ENCODE measurements around the gene NHS. TPM values are rescaled to one million over a fixed set of nuclear protein-coding genes. Genes with fewer than 3 reads are reported as not detected.

Gene NHS
- 0.01 TPM for polyA plus RNA-seq (2013)

DNA sequence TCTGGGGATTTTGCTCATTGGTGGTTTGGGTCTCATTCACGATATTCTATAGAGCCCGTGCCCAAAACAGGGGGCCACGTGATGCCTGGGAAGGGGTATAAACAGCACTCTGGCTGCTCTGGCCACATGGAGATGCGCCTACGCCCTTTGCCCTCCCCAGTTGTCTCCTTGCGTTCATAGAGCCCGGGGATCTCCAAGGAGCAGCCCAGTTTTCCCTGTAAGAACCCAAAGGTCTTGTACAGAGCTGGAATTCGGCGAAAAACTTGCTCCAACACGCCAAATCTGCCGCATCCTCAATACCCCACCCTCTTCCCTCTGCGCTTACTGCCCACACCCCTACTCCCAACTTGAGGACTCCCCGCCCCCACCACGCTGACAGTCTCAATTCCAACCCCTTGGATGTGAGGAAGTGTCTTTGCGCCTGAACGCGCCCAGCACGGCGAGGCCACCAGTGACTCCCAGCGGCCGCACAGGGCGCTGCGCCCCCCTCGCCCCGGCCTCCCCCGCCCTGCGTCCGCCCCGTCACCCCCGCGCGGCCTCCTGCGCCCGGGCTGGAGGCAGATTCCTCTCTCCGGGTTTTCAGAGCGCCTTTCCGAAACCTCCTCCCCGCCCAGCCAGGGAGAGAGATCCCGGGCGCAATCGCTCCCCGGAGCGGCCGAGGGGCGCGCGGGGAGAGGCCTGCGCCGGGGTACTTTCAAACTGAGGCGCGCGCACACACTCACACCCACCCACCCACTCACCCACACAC lies at the start of gene NHS:
Gene NHS, plus strand, starts transcription at position 582 of the 748 bp plus-strand sequence. CDS start 558 bp downstream, outside the sequence.
- ChIA-PET POLR2A (no interaction called here), CTCF (no interaction called here)
- peak; percentile 34 to 74 (median 63) for DNase-seq
- peaks cover 0 to 16% (median 0%) of the 10 kb centered on the region in 5 experiments for H3K9me3 ChIP-seq (ENCODE audit: control extremely low read depth in 1 of 5, control insufficient read depth in 4 of 5, insufficient read depth in 2 of 5, low read depth in 1 of 5, low read length in 4 of 5)
- H3K4me1 ChIP-seq (ENCODE audit: control extremely low read depth in 1 of 4, control insufficient read depth in 4 of 4, insufficient read depth in 4 of 4, low read length in 3 of 4), result peaks cover 0 to 25% (median 12%) of the 10 kb centered on the region in 4 experiments
- H3K4me3 ChIP-seq (ENCODE audit: control insufficient read depth in 1 of 7, extremely low read depth in 1 of 7, insufficient read depth in 4 of 7, low read depth in 2 of 7, low read length in 6 of 7), result peak within 1 kb of the TSS in 5 of 7 experiments; percentile 19 to 65 (median 44)
- WGBS (ENCODE audit: insufficient coverage), result 32% methylated on average over 11 of the region's 52 CpGs
- H3K27me3 ChIP-seq (replicated peaks in 2 of 5; ENCODE audit: control insufficient read depth in 4 of 5, insufficient read depth in 5 of 5, low read length in 4 of 5), result peaks cover 4 to 77% (median 16%) of the 10 kb centered on the region in 5 experiments
- no peaks in the 10 kb centered on the region for H3K36me3 ChIP-seq (ENCODE audit: control insufficient read depth in 4 of 4, insufficient read depth in 4 of 4, low read length in 3 of 4)
- no peak within 1 kb of the TSS for H3K27ac ChIP-seq (ENCODE audit: insufficient read depth in 1 of 2, low read depth in 1 of 2, low read length in 2 of 2, poor library complexity in 1 of 2, severe bottlenecking in 2 of 2)

GRCh38 chrX:17328837-17329236 lies 46.2 kb upstream of the NHS start:
- no peaks in the 10 kb centered on the region for H3K36me3 ChIP-seq (ENCODE audit: control insufficient read depth in 4 of 4, insufficient read depth in 4 of 4, low read length in 3 of 4)
- no CpG with 5 or more reads among the region's 2 CpGs for WGBS (ENCODE audit: insufficient coverage)
- H3K27ac ChIP-seq (ENCODE audit: insufficient read depth in 1 of 2, low read depth in 1 of 2, low read length in 2 of 2, poor library complexity in 1 of 2, severe bottlenecking in 2 of 2), result no peak overlapping the region
- ChIA-PET POLR2A (no interaction called here), CTCF (no interaction called here)
- H3K27me3 ChIP-seq (replicated peaks in 2 of 5; ENCODE audit: control insufficient read depth in 4 of 5, insufficient read depth in 5 of 5, low read length in 4 of 5), result peaks cover 0 to 3% (median 0%) of the 10 kb centered on the region in 5 experiments
- H3K9me3 ChIP-seq (ENCODE audit: control extremely low read depth in 1 of 5, control insufficient read depth in 4 of 5, insufficient read depth in 2 of 5, low read depth in 1 of 5, low read length in 4 of 5), result no peaks in the 10 kb centered on the region
- no peak overlapping the region for H3K4me3 ChIP-seq (ENCODE audit: control insufficient read depth in 1 of 7, extremely low read depth in 1 of 7, insufficient read depth in 4 of 7, low read depth in 2 of 7, low read length in 6 of 7)
- no peaks in the 10 kb centered on the region for H3K4me1 ChIP-seq (ENCODE audit: control extremely low read depth in 1 of 4, control insufficient read depth in 4 of 4, insufficient read depth in 4 of 4, low read length in 3 of 4)
- no peak for DNase-seq

DNA sequence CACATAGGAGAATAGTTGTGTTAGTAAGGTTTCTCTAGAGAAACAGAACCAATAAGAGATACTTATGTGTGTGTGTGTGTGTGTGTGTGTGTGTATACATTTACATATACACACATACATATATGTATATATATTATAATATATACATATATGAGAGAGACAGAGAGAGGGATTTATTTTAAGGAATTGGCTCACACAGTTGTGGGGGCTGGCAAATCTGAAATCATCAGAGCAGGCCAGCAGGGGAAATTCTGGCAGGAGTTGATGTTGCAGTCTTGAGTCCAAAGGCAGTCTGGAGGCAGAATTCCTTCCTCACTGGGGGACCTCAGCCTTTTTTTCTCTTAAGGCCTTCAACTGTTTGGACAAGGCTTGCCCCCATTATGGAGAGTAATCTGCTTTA lies 38.6 kb upstream of the NHS start:
- no peak for DNase-seq
- POLR2A ChIA-PET, result no interaction called here
- no peaks in the 10 kb centered on the region for H3K9me3 ChIP-seq (ENCODE audit: control extremely low read depth in 1 of 5, control insufficient read depth in 4 of 5, insufficient read depth in 2 of 5, low read depth in 1 of 5, low read length in 4 of 5)
- CTCF ChIA-PET, result no interaction called here
- no peak overlapping the region for H3K27ac ChIP-seq (ENCODE audit: insufficient read depth in 1 of 2, low read depth in 1 of 2, low read length in 2 of 2, poor library complexity in 1 of 2, severe bottlenecking in 2 of 2)
- H3K4me1 ChIP-seq (ENCODE audit: control extremely low read depth in 1 of 4, control insufficient read depth in 4 of 4, insufficient read depth in 4 of 4, low read length in 3 of 4), result no peaks in the 10 kb centered on the region
- no peaks in the 10 kb centered on the region for H3K36me3 ChIP-seq (ENCODE audit: control insufficient read depth in 4 of 4, insufficient read depth in 4 of 4, low read length in 3 of 4)
- no peak overlapping the region for H3K4me3 ChIP-seq (ENCODE audit: control insufficient read depth in 1 of 7, extremely low read depth in 1 of 7, insufficient read depth in 4 of 7, low read depth in 2 of 7, low read length in 6 of 7)
- H3K27me3 ChIP-seq (replicated peaks in 2 of 5; ENCODE audit: control insufficient read depth in 4 of 5, insufficient read depth in 5 of 5, low read length in 4 of 5), result peaks cover 0 to 6% (median 0%) of the 10 kb centered on the region in 5 experiments

GRCh38 chrX:17355976-17356375 lies 19.0 kb upstream of the NHS start:
- ChIA-PET POLR2A (no interaction called here), CTCF (no interaction called here)
- WGBS (ENCODE audit: insufficient coverage), result 75% methylated on average over 1 of the region's 4 CpGs
- Histone ChIP-seq H3K4me3 (ENCODE audit: control insufficient read depth in 1 of 7, extremely low read depth in 1 of 7, insufficient read depth in 4 of 7, low read depth in 2 of 7, low read length in 6 of 7) (no peak overlapping the region), H3K27ac (ENCODE audit: insufficient read depth in 1 of 2, low read depth in 1 of 2, low read length in 2 of 2, poor library complexity in 1 of 2, severe bottlenecking in 2 of 2) (no peak overlapping the region), H3K36me3 (ENCODE audit: control insufficient read depth in 4 of 4, insufficient read depth in 4 of 4, low read length in 3 of 4) (no peaks in the 10 kb centered on the region), H3K27me3 (replicated peaks in 2 of 5; ENCODE audit: control insufficient read depth in 4 of 5, insufficient read depth in 5 of 5, low read length in 4 of 5) (peaks cover 0 to 6% (median 0%) of the 10 kb centered on the region in 5 experiments), H3K4me1 (ENCODE audit: control extremely low read depth in 1 of 4, control insufficient read depth in 4 of 4, insufficient read depth in 4 of 4, low read length in 3 of 4) (no peaks in the 10 kb centered on the region), H3K9me3 (ENCODE audit: control extremely low read depth in 1 of 5, control insufficient read depth in 4 of 5, insufficient read depth in 2 of 5, low read depth in 1 of 5, low read length in 4 of 5) (no peaks in the 10 kb centered on the region)
- no peak for DNase-seq

DNA sequence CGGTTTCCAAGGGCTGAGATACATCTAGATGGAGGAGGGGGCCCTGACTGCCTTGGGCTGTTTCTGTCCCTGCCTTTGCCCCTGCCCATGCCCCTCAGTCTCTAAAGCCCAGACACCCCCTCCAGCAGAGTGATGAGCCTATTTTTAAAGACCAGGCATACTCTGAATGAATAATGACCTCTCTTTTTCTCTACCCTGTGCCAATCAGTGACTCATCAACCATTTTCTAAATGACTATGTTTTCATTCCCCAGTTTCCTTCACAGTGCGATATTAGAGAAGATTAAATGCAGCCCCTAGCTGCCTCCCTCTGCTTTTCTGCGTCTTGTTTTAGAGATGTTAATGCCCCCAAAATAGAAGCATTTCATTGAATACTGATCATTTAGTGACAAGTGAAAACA lies 15.5 kb upstream of the NHS start:
- ChIA-PET CTCF (no interaction called here), POLR2A (interaction anchor here (0.6 kb wide), 1 partner anchor 10 kb away, joined by 4 read pairs; no protein-coding TSS in a partner anchor)
- Histone ChIP-seq H3K4me3 (ENCODE audit: control insufficient read depth in 1 of 7, extremely low read depth in 1 of 7, insufficient read depth in 4 of 7, low read depth in 2 of 7, low read length in 6 of 7) (no peak overlapping the region), H3K36me3 (ENCODE audit: control insufficient read depth in 4 of 4, insufficient read depth in 4 of 4, low read length in 3 of 4) (no peaks in the 10 kb centered on the region), H3K27ac (ENCODE audit: insufficient read depth in 1 of 2, low read depth in 1 of 2, low read length in 2 of 2, poor library complexity in 1 of 2, severe bottlenecking in 2 of 2) (no peak overlapping the region), H3K4me1 (ENCODE audit: control extremely low read depth in 1 of 4, control insufficient read depth in 4 of 4, insufficient read depth in 4 of 4, low read length in 3 of 4) (no peaks in the 10 kb centered on the region), H3K9me3 (ENCODE audit: control extremely low read depth in 1 of 5, control insufficient read depth in 4 of 5, insufficient read depth in 2 of 5, low read depth in 1 of 5, low read length in 4 of 5) (no peaks in the 10 kb centered on the region), H3K27me3 (replicated peaks in 2 of 5; ENCODE audit: control insufficient read depth in 4 of 5, insufficient read depth in 5 of 5, low read length in 4 of 5) (peaks cover 0 to 6% (median 0%) of the 10 kb centered on the region in 5 experiments)
- DNase-seq, result no peak
- WGBS (ENCODE audit: insufficient coverage), result 74% methylated on average over 2 of the region's 3 CpGs

DNA sequence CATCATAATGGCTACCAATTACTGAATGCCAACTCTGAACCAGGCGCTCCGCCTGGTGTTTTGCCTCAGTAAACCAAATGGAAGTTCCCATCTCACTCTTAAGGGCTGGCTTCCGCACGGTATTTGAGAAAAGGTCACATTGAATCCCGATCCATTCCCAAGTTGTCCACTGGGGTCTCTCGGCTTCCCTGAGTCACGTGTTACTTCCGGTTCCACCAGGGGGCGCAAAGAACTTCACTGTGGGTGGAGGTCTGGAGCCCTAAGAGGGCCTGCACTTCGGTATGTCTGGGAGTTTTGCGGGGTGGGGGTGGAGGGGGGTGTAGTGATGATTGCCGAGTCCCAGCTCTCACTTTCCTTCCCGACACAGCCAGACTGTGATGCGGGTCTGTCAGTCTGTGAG lies 13.4 kb upstream of the NHS start:
- Histone ChIP-seq H3K27me3 (replicated peaks in 2 of 5; ENCODE audit: control insufficient read depth in 4 of 5, insufficient read depth in 5 of 5, low read length in 4 of 5) (peaks cover 0 to 4% (median 0%) of the 10 kb centered on the region in 5 experiments), H3K9me3 (ENCODE audit: control extremely low read depth in 1 of 5, control insufficient read depth in 4 of 5, insufficient read depth in 2 of 5, low read depth in 1 of 5, low read length in 4 of 5) (no peaks in the 10 kb centered on the region), H3K36me3 (ENCODE audit: control insufficient read depth in 4 of 4, insufficient read depth in 4 of 4, low read length in 3 of 4) (no peaks in the 10 kb centered on the region), H3K4me1 (ENCODE audit: control extremely low read depth in 1 of 4, control insufficient read depth in 4 of 4, insufficient read depth in 4 of 4, low read length in 3 of 4) (no peaks in the 10 kb centered on the region), H3K4me3 (ENCODE audit: control insufficient read depth in 1 of 7, extremely low read depth in 1 of 7, insufficient read depth in 4 of 7, low read depth in 2 of 7, low read length in 6 of 7) (no peak overlapping the region), H3K27ac (ENCODE audit: insufficient read depth in 1 of 2, low read depth in 1 of 2, low read length in 2 of 2, poor library complexity in 1 of 2, severe bottlenecking in 2 of 2) (no peak overlapping the region)
- ChIA-PET POLR2A (no interaction called here), CTCF (no interaction called here)
- DNase-seq, result peak in 2 of 3 donors; percentile 10 to 15
- WGBS (ENCODE audit: insufficient coverage), result 76% methylated on average over 6 of the region's 14 CpGs

- CTCF ChIA-PET, result no interaction called here
- Histone ChIP-seq H3K9me3 (ENCODE audit: control extremely low read depth in 1 of 5, control insufficient read depth in 4 of 5, insufficient read depth in 2 of 5, low read depth in 1 of 5, low read length in 4 of 5) (no peaks in the 10 kb centered on the region), H3K27ac (ENCODE audit: insufficient read depth in 1 of 2, low read depth in 1 of 2, low read length in 2 of 2, poor library complexity in 1 of 2, severe bottlenecking in 2 of 2) (no peak overlapping the region), H3K4me1 (ENCODE audit: control extremely low read depth in 1 of 4, control insufficient read depth in 4 of 4, insufficient read depth in 4 of 4, low read length in 3 of 4) (no peaks in the 10 kb centered on the region), H3K4me3 (ENCODE audit: control insufficient read depth in 1 of 7, extremely low read depth in 1 of 7, insufficient read depth in 4 of 7, low read depth in 2 of 7, low read length in 6 of 7) (no peak overlapping the region), H3K36me3 (ENCODE audit: control insufficient read depth in 4 of 4, insufficient read depth in 4 of 4, low read length in 3 of 4) (no peaks in the 10 kb centered on the region), H3K27me3 (replicated peaks in 2 of 5; ENCODE audit: control insufficient read depth in 4 of 5, insufficient read depth in 5 of 5, low read length in 4 of 5) (peaks cover 0 to 35% (median 3%) of the 10 kb centered on the region in 5 experiments)
- DNase-seq, result no peak
- WGBS (ENCODE audit: insufficient coverage), result no CpG with 5 or more reads among the region's 3 CpGs
- POLR2A ChIA-PET, result no interaction called here
Measured at GRCh38 chrX:17368002-17368401, 7.0 kb upstream of the NHS start.
